ENCODE measurements around the gene EXOSC6.
"Not testable (repeated sequence)": the region's sequence is repeated elsewhere in the genome, so short reads cannot be mapped to it uniquely, and the experiment has no call there.

EXOSC6 gene

GRCh38 chr16:70287304-70287971 is 35.7 kb upstream of the EXOSC6 start:
- Histone ChIP-seq H3K36me3 (ENCODE audit: control insufficient read depth in 1 of 2, insufficient read depth in 2 of 2, low read length in 2 of 2) (peaks cover 20 to 21% of the 10 kb centered on the region in 2 experiments), H3K79me1 (ENCODE audit: low read length) (peaks cover 16% of the 10 kb centered on the region), H3K4me2 (ENCODE audit: low read length) (peak overlapping the region; percentile 4), H3K4me3 (ENCODE audit: low read depth, low read length) (peak overlapping the region; percentile 45), H2AFZ (ENCODE audit: insufficient read depth, low read length, poor library complexity) (peak overlapping the region; percentile 57), H3K79me2 (ENCODE audit: control insufficient read depth, insufficient read depth, low read length, poor library complexity) (peaks cover 15% of the 10 kb centered on the region), H3K4ac (ENCODE audit: low read depth, low read length) (peak overlapping the region; percentile 58)
- WGBS (ENCODE audit: extremely low coverage, insufficient coverage, insufficient read length), result no CpG with 5 or more reads among the region's 17 CpGs
- H2BK120ac ChIP-seq (ENCODE audit: insufficient read depth, low read length, poor library complexity); H3K23ac ChIP-seq (ENCODE audit: low read length); H3K27ac ChIP-seq (ENCODE audit: low read depth, low read length); H3K14ac ChIP-seq (ENCODE audit: low read length); H3K18ac ChIP-seq (ENCODE audit: low read length); H2BK12ac ChIP-seq (ENCODE audit: low read length); H4K91ac ChIP-seq (ENCODE audit: low read depth, low read length); H3K9me3 ChIP-seq (ENCODE audit: insufficient read depth, low read depth, low read length); H4K8ac ChIP-seq (ENCODE audit: low read depth, low read length); H2AK5ac ChIP-seq (ENCODE audit: low read length); H3K9ac ChIP-seq (ENCODE audit: low read length); H3K27me3 ChIP-seq (ENCODE audit: insufficient read depth, low read length); H2BK5ac ChIP-seq (ENCODE audit: low read depth, low read length, poor library complexity); H4K12ac ChIP-seq (ENCODE audit: low read depth, low read length); H3K4me1 ChIP-seq (ENCODE audit: control insufficient read depth in 1 of 2, insufficient read depth in 2 of 2, low read length in 2 of 2): not testable (repeated sequence)
- DNase-seq, result peak in 1 of 2 donors; percentile 23

GRCh38 chr16:70276392-70276791 is 24.7 kb upstream of the EXOSC6 start:
- Histone ChIP-seq H4K91ac (ENCODE audit: low read depth, low read length) (no peak overlapping the region), H3K14ac (ENCODE audit: low read length) (no peak overlapping the region), H2AFZ (ENCODE audit: insufficient read depth, low read length, poor library complexity) (no peak overlapping the region), H3K23ac (ENCODE audit: low read length) (no peak overlapping the region), H3K27ac (ENCODE audit: low read depth, low read length) (no peak overlapping the region), H2BK5ac (ENCODE audit: low read depth, low read length, poor library complexity) (no peak overlapping the region), H4K8ac (ENCODE audit: low read depth, low read length) (no peak overlapping the region), H3K27me3 (ENCODE audit: insufficient read depth, low read length) (no peaks in the 10 kb centered on the region), H4K12ac (ENCODE audit: low read depth, low read length) (no peak overlapping the region), H2BK120ac (ENCODE audit: insufficient read depth, low read length, poor library complexity) (no peak overlapping the region), H3K4me3 (ENCODE audit: low read depth, low read length) (no peak overlapping the region), H3K18ac (ENCODE audit: low read length) (no peak overlapping the region), H3K9ac (ENCODE audit: low read length) (no peak overlapping the region), H2BK12ac (ENCODE audit: low read length) (no peak overlapping the region), H2AK5ac (ENCODE audit: low read length) (no peak overlapping the region), H3K79me1 (ENCODE audit: low read length) (no peaks in the 10 kb centered on the region), H3K9me3 (ENCODE audit: insufficient read depth, low read depth, low read length) (no peaks in the 10 kb centered on the region), H3K36me3 (ENCODE audit: control insufficient read depth in 1 of 2, insufficient read depth in 2 of 2, low read length in 2 of 2) (peaks cover 53 to 58% of the 10 kb centered on the region in 2 experiments), H3K4me1 (ENCODE audit: control insufficient read depth in 1 of 2, insufficient read depth in 2 of 2, low read length in 2 of 2) (no peaks in the 10 kb centered on the region), H3K4ac (ENCODE audit: low read depth, low read length) (no peak overlapping the region), H3K4me2 (ENCODE audit: low read length) (no peak overlapping the region), H3K79me2 (ENCODE audit: control insufficient read depth, insufficient read depth, low read length, poor library complexity) (no peaks in the 10 kb centered on the region)
- WGBS (ENCODE audit: extremely low coverage, insufficient coverage, insufficient read length), result no CpG with 5 or more reads among the region's 1 CpG
- DNase-seq, result no peak

- no peak overlapping the region for H3K14ac ChIP-seq (ENCODE audit: low read length)
- no peak overlapping the region for H2BK5ac ChIP-seq (ENCODE audit: low read depth, low read length, poor library complexity)
- H2AK5ac ChIP-seq (ENCODE audit: low read length), result no peak overlapping the region
- no peak overlapping the region for H3K9ac ChIP-seq (ENCODE audit: low read length)
- no peak overlapping the region for H4K91ac ChIP-seq (ENCODE audit: low read depth, low read length)
- H2AFZ ChIP-seq (ENCODE audit: insufficient read depth, low read length, poor library complexity), result no peak overlapping the region
- H3K27me3 ChIP-seq (ENCODE audit: insufficient read depth, low read length), result no peaks in the 10 kb centered on the region
- no peaks in the 10 kb centered on the region for H3K79me1 ChIP-seq (ENCODE audit: low read length)
- no peak overlapping the region for H3K4ac ChIP-seq (ENCODE audit: low read depth, low read length)
- peaks cover 2% of the 10 kb centered on the region for H3K9me3 ChIP-seq (ENCODE audit: insufficient read depth, low read depth, low read length)
- H2BK12ac ChIP-seq (ENCODE audit: low read length), result no peak overlapping the region
- no peak overlapping the region for H3K18ac ChIP-seq (ENCODE audit: low read length)
- H3K23ac ChIP-seq (ENCODE audit: low read length), result no peak overlapping the region
- no peak for DNase-seq
- H3K27ac ChIP-seq (ENCODE audit: low read depth, low read length), result no peak overlapping the region
- H3K4me2 ChIP-seq (ENCODE audit: low read length), result no peak overlapping the region
- no peaks in the 10 kb centered on the region for H3K79me2 ChIP-seq (ENCODE audit: control insufficient read depth, insufficient read depth, low read length, poor library complexity)
- WGBS (ENCODE audit: extremely low coverage, insufficient coverage, insufficient read length), result no CpG with 5 or more reads among the region's 10 CpGs
- no peak overlapping the region for H4K12ac ChIP-seq (ENCODE audit: low read depth, low read length)
- peaks cover 54 to 60% of the 10 kb centered on the region in 2 experiments for H3K36me3 ChIP-seq (ENCODE audit: control insufficient read depth in 1 of 2, insufficient read depth in 2 of 2, low read length in 2 of 2)
- H3K4me1 ChIP-seq (ENCODE audit: control insufficient read depth in 1 of 2, insufficient read depth in 2 of 2, low read length in 2 of 2), result no peaks in the 10 kb centered on the region
- H3K4me3 ChIP-seq (ENCODE audit: low read depth, low read length), result no peak overlapping the region
- H4K8ac ChIP-seq (ENCODE audit: low read depth, low read length), result no peak overlapping the region
- no peak overlapping the region for H2BK120ac ChIP-seq (ENCODE audit: insufficient read depth, low read length, poor library complexity)
Observed at GRCh38 chr16:70271696-70272095, 20.0 kb upstream of the EXOSC6 start.

GRCh38 chr16:70270176-70270575 is 18.4 kb upstream of the EXOSC6 start:
- no CpG with 5 or more reads among the region's 3 CpGs for WGBS (ENCODE audit: extremely low coverage, insufficient coverage, insufficient read length)

More at GRCh38 chr16:70270176-70270575, 18.4 kb upstream of the EXOSC6 start:
- no peak overlapping the region for H2BK5ac ChIP-seq (ENCODE audit: low read depth, low read length, poor library complexity)
- no peak for DNase-seq
- H3K79me1 ChIP-seq (ENCODE audit: low read length), result no peaks in the 10 kb centered on the region
- no peaks in the 10 kb centered on the region for H3K4me1 ChIP-seq (ENCODE audit: control insufficient read depth in 1 of 2, insufficient read depth in 2 of 2, low read length in 2 of 2)
- no peak overlapping the region for H3K9ac ChIP-seq (ENCODE audit: low read length)
- H2BK12ac ChIP-seq (ENCODE audit: low read length), result no peak overlapping the region
- H3K27ac ChIP-seq (ENCODE audit: low read depth, low read length), result no peak overlapping the region
- H3K4ac ChIP-seq (ENCODE audit: low read depth, low read length), result no peak overlapping the region
- H3K27me3 ChIP-seq (ENCODE audit: insufficient read depth, low read length), result no peaks in the 10 kb centered on the region
- no peak overlapping the region for H4K91ac ChIP-seq (ENCODE audit: low read depth, low read length)
- peaks cover 2% of the 10 kb centered on the region for H3K9me3 ChIP-seq (ENCODE audit: insufficient read depth, low read depth, low read length)
- H2BK120ac ChIP-seq (ENCODE audit: insufficient read depth, low read length, poor library complexity), result no peak overlapping the region
- no peak overlapping the region for H3K14ac ChIP-seq (ENCODE audit: low read length)
- no peak overlapping the region for H3K4me2 ChIP-seq (ENCODE audit: low read length)
- H2AK5ac ChIP-seq (ENCODE audit: low read length), result no peak overlapping the region
- no peak overlapping the region for H3K4me3 ChIP-seq (ENCODE audit: low read depth, low read length)
- no peak overlapping the region for H4K8ac ChIP-seq (ENCODE audit: low read depth, low read length)
- H2AFZ ChIP-seq (ENCODE audit: insufficient read depth, low read length, poor library complexity), result no peak overlapping the region
- H3K23ac ChIP-seq (ENCODE audit: low read length), result no peak overlapping the region
- H3K18ac ChIP-seq (ENCODE audit: low read length), result no peak overlapping the region
- H3K36me3 ChIP-seq (ENCODE audit: control insufficient read depth in 1 of 2, insufficient read depth in 2 of 2, low read length in 2 of 2), result peaks cover 60 to 67% of the 10 kb centered on the region in 2 experiments
- H4K12ac ChIP-seq (ENCODE audit: low read depth, low read length), result no peak overlapping the region
- no peaks in the 10 kb centered on the region for H3K79me2 ChIP-seq (ENCODE audit: control insufficient read depth, insufficient read depth, low read length, poor library complexity)

Measured in trophoblast cell (in vitro differentiated cells and primary cell).